ENCODE measurements around the gene LIPM. TPM values are rescaled to one million over a fixed set of nuclear protein-coding genes. Genes with fewer than 3 reads are reported as not detected.

The LIPM gene
- total and polyA plus RNA-seq, 2 of the 13 experiments (the other 11 are each of a cell fraction or from before 2014, with no cell fraction given): not detected

- no peak overlapping the region for H2AFZ ChIP-seq (ENCODE audit: low read length)
- no peaks in the 10 kb centered on the region for H3K9me3 ChIP-seq (ENCODE audit: low read length)
- TF ChIP-seq MAFG (CRISPR knock-in tag; IDR thresholded peaks at IDR 0.05) (no peak), SRSF1 (optimal IDR thresholded peaks at IDR 0.05; ENCODE audit: low read depth, low read length) (no peak), ZNF580 (CRISPR knock-in tag; IDR thresholded peaks at IDR 0.05; ENCODE audit: borderline replicate concordance, low read depth) (no peak), ZNF263 (CRISPR knock-in tag; IDR thresholded peaks at IDR 0.05) (no peak), RORA (CRISPR knock-in tag; IDR thresholded peaks at IDR 0.05) (no peak), ZSCAN22 (CRISPR knock-in tag; IDR thresholded peaks at IDR 0.05) (no peak), ZNF672 (CRISPR knock-in tag; IDR thresholded peaks at IDR 0.05) (no peak), HMGXB4 (CRISPR knock-in tag; IDR thresholded peaks at IDR 0.05; ENCODE audit: borderline replicate concordance in 1 of 2, low read depth in 1 of 2) (no peak), FOXJ3 (CRISPR knock-in tag; IDR thresholded peaks at IDR 0.05; ENCODE audit: borderline replicate concordance) (no peak), STAT6 (CRISPR knock-in tag; IDR thresholded peaks at IDR 0.05; ENCODE audit: borderline replicate concordance) (no peak), ZSCAN5A (CRISPR knock-in tag; IDR thresholded peaks at IDR 0.05; ENCODE audit: borderline replicate concordance) (no peak)
- no peak overlapping the region for H3K4me3 ChIP-seq (replicated peaks in 1 of 3; ENCODE audit: insufficient read depth in 1 of 3, low read depth in 2 of 3, low read length in 3 of 3)
- no TSS peak for BruUV-seq (replicated peaks)
- POLR2A ChIA-PET: no interaction called here
- H3K79me2 ChIP-seq (ENCODE audit: insufficient read depth, low read length): no peaks in the 10 kb centered on the region
- no peaks in the 10 kb centered on the region for H3K27me3 ChIP-seq (ENCODE audit: control insufficient read depth in 1 of 2, insufficient read depth in 2 of 2, low read length in 2 of 2)
- no peak for ATAC-seq
- no peak for FAIRE-seq
- no peak overlapping the region for H3K27ac ChIP-seq (ENCODE audit: extremely low read length, insufficient read depth, low read length)
- 31% methylated on average over 4 of the region's 4 CpGs for WGBS (ENCODE audit: low lambda C conversion rate)
- in situ Hi-C loops (cut with HindIII; ENCODE audit: extremely low pct_ligation_motif_present, low pct_unique_long_range_greater_than_20kb): no loop called here
- CTCF ChIA-PET (ENCODE audit: low intra/inter-chr PET ratio, low total read pairs): no interaction called here
- no peaks in the 10 kb centered on the region for H4K20me1 ChIP-seq (ENCODE audit: insufficient read depth, low read length)
- no peaks in the 10 kb centered on the region for H3K4me1 ChIP-seq (ENCODE audit: insufficient read depth, low read length)
- H3K36me3 ChIP-seq (replicated peaks in 1 of 2; ENCODE audit: control insufficient read depth in 1 of 2, insufficient read depth in 2 of 2, low read length in 2 of 2): no peaks in the 10 kb centered on the region
- no peak overlapping the region for H3K9ac ChIP-seq (ENCODE audit: insufficient read depth, low read depth, low read length)
- DNase-seq (ENCODE audit: low spot score): no peak
- intact Hi-C loops (cut with micrococcal nuclease; ENCODE audit: unreplicated experiment): no loop called here
- no peak overlapping the region for H3K4me2 ChIP-seq (ENCODE audit: low read depth, low read length)
These were observed 49.8 kb downstream of the LIPM start for GRCh38 chr10:88852327-88852726.
